GM19397 (cell line): ENCODE results near the gene ST7.

Experiments used
- ATAC-seq: cut with Tn5 transposase; IDR thresholded peaks from one replicate; pipeline ENCODE4 v1.9.1; 2021; ENCODE audit warnings: mild to moderate bottlenecking, moderate library complexity; ENCODE audit not compliant: unreplicated experiment

ST7 gene

GRCh38 chr7:117145333-117145732, 192.0 kb downstream of the ST7 start:
- ATAC-seq = no peak

GRCh38 chr7:117146059-117146458, 192.8 kb downstream of the ST7 start:
- ATAC-seq = no peak

DNA sequence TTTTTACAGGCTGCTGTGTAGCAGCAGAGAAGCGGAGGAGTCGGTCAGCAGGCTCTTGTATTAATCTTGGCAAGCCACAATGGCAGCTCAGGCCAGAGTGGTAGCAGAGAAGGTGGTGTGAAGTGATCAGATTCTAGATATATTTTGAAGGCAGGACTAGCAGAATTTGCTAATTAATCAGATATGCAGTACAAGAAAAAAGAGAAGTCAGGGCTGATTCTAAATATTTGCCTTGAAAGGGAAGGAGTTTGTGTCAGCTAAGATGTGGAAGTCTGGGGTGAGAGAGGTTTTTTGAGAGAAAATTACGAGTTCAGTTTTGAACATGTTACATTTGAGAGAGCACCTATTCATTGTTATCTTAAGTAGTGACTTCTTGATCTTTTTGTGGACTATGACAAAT, 193.2 kb downstream of the ST7 start:
- ATAC-seq = no peak

DNA sequence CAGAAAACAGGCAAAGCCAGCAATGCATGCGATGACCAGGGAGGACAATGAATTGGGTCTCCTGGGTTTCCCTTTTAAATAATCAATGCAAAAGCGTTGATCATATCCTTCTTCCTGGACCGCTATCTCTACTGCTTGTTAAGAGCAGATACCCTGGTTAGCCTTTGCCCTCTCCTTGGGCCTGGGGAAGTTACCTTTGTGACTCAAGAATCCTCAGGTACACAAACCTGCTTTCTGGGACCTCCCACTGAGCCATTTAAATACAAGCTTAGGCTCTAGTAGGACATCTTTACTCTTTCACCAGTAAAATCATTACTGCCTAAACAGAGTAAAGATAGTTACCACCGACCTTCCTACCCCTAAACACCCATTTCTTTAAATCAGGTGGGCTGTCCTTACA, 195.7 kb downstream of the ST7 start:
- ATAC-seq = no peak

- ATAC-seq = no peak
Observed at GRCh38 chr7:117149692-117150091, 196.4 kb downstream of the ST7 start.

DNA sequence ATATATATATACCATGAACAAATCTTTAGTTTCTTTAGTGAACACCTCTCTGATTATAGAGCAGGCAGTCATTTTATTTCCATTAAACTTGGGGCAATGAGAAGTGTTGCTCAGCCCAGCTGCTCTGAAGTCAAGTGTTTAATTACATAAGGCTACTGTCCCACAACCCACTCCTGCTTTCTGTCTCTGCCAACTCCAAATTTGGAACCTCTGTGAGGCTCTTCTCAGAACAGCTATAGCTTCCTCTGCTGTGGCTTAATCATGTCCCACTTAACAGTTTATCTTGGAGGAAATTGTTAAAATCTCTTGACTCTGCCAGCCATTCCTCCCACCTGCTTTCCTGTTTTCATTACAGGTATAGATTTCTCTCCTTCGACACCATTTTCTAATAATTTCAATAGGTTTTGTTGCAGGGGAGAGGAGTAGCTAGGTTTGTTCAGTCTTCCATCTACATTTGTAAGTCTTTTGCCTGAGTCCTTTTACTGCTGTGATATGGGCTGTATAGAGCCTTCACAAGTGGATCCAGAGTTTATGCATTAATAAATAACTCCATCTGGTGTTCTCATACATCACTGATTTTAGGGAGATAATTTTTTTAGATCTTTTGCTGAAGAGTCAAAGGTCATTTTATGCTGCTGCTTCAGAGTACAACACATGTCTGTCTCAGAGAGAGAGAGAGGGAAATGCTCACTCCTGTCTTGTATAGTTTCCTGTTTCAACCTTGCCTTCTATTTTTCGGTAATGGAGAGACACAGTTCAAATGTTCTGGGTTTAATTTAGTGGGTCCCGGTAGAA, 199.1 kb downstream of the ST7 start:
- no peak for ATAC-seq

DNA sequence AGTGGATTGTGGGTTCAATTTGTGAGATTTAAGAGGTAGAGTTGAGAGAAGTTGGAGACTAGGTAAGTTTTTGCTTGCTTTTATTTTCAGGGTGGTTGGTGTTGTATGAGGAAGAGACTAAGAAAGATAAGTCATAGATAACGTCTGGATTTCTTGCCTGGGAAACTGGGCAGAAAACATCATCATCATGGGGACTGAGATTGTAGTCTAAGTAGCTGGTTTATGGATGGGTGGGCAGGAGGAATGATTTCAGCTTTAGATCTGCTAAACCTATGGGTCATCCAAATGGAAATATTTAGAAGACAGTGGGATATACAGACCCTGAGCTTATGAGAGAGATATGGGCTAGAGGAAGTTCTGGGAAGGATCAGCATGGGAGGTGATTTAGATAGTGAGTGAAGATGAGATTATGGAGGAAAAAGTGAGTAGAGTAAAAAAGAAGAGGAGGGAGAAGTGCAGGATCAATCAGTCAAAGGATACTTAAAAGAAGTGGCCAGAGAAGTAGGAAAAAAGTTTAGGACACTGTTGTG, 199.8 kb downstream of the ST7 start:
- ATAC-seq = no peak

GRCh38 chr7:117154721-117155120, 201.4 kb downstream of the ST7 start:
- ATAC-seq = no peak

GRCh38 chr7:117155694-117156093, 202.4 kb downstream of the ST7 start:
- no peak for ATAC-seq

- no peak for ATAC-seq
Observed at GRCh38 chr7:117157241-117158209, 204.2 kb downstream of the ST7 start.

DNA sequence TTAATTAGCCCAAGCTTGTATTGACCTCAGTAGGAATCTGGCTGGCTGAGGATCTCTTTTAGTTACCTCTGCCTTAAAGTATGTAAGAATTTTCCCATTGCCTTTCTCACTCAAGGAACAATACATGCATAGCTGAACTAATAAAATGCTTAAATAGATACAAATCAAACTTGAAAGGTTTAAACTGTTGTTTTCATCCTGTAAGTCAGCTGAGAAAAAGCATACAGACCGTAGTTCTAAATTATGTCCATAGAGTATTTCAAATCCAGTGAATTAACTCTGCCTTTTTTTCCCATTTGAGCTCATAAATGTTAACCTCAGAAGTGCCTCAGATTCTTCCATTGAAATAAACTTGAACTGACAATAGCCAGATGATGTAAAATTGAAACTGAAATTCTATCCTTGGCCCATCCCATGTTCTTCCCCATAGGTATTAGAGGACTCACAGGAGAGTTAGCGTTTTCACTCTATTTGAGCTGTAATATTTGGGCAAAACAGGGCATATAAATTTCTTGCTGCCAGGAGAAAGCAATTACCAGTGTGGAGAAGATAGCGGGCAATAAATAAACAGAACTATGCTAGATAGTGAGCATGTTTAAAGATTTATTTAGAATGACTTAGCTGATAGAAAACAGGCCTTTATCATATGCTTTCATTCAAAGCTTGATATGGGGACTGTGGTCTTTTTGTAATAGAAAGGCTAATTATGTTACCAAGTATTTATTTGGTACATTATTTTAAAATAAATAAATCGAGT, 205.8 kb downstream of the ST7 start:
- ATAC-seq = no peak

DNA sequence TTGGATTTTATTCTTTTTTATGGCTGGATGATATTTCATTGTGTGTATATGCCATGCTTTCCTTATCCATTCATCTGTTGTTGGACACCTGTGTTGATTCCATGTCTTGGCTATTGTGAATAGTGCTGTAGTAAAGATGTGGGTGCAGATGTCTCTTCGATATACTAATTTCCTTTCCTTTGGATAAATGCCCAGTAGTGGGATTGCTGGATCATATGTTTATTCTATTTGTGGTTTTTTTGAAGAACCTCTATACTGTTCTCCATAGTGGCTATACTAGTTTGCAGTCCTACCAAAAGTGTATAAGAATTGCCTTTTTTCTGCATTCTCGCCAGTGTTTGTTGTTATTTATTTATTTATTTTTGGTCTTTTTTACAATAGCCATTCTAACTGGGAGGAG, 209.8 kb downstream of the ST7 start:
- ATAC-seq = no peak

GRCh38 chr7:117164620-117165019, 211.3 kb downstream of the ST7 start:
- ATAC-seq = no peak

DNA sequence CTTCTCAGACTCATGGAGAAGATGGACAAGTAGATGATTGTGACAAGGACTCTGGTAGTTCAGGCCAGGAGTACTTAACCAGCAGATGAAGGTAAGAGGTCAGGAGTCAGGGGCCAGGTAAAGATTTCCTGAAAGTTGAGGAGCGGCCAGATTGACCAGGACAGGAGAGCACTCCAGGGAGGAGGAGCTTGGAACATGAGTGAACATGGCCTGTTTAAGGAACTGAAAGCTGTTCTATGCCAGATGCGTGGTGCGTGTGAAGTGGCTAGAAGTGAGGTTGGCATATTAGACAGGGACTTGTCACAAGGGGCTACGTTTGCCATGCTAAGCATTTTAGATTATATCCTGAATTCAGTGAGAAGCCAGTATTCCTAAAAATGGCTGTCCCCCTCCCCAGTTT, 212.4 kb downstream of the ST7 start:
- ATAC-seq = no peak

GRCh38 chr7:117169907-117170306, 216.6 kb downstream of the ST7 start:
- ATAC-seq = no peak

- ATAC-seq = no peak
Observed at GRCh38 chr7:117171106-117171505, 217.8 kb downstream of the ST7 start.

- ATAC-seq = no peak
Observed at GRCh38 chr7:117172283-117172682, 219.0 kb downstream of the ST7 start.

DNA sequence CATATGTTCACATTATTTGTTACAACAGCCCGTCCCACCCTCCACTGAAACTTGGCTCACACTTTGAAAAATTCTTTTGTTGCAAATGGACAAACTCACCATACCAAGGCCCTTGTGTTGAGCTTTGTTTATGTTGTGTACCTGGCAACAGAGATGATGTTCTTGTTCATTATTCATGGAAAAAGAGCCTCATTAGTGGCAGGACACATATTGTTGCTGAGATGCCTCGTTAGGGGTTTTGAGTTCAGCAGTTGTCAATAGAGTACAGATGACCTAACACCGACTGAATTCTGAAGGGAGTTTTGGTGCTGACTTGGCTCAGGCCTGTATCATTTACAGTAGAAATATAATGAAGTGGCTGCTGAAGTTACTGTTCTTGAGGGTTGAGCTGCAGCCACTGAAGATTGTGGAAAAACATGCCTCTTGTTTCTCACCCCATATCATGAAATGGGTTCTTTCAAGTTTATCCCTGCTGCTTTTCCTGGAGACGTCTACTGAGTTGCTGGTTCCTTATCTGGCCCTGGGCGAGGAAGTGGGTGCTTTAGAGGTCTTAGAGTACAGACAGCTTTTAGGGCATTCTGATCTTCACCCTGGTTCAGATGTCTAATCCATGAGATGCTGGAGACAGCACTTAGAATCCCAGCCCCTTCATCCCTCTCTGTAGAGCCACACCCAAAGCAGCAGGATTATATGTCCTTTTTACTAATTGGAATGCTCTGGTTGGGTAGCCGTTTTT, 219.9 kb downstream of the ST7 start:
- ATAC-seq = no peak

DNA sequence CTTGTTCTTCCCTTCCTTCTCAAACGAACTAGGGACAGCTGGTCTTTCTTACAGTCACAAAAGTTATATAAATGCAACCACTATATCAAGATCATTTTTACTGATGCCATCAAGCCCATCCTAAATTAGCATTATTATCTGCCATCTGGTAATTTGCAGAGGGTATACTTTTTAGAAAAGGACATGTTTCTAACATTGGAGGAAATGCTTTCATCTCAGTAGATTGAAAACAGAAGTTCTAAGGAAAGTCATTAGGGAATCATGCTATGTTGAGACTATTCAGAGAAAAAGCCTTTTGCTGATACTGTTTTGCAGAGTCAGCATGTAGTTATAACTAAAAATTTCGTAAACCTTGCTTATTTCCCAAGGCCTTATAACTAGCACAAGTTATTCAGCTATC, 222.9 kb downstream of the ST7 start:
- no peak for ATAC-seq

- ATAC-seq = no peak
Observed at GRCh38 chr7:117178600-117178999, 225.3 kb downstream of the ST7 start.
